A172 (cell line): Measurements from ENCODE around the gene LRRN2. TPM values are rescaled to one million over a fixed set of nuclear protein-coding genes. Genes with fewer than 3 reads are reported as not detected.
"Not testable (repeated sequence)": the region's sequence is repeated elsewhere in the genome, so short reads cannot be mapped to it uniquely, and the experiment has no call there.

Experiments
- DNase-seq: peaks from one replicate; pipeline ENCODE4 v3.0.0-alpha.2; 2015; ENCODE audit warnings: low spot score
- total RNA-seq: library from RNA; depleted of rRNA; stranded (reverse); fragments of >200 nt; shearing (Covaris generic); gene quantifications from 2 replicates; pipeline ENCODE4 v1.2.3, GENCODE V29; 2014

Gene LRRN2
- total RNA-seq, 1 experiment from 2014 or later, result 2.3 TPM

DNA sequence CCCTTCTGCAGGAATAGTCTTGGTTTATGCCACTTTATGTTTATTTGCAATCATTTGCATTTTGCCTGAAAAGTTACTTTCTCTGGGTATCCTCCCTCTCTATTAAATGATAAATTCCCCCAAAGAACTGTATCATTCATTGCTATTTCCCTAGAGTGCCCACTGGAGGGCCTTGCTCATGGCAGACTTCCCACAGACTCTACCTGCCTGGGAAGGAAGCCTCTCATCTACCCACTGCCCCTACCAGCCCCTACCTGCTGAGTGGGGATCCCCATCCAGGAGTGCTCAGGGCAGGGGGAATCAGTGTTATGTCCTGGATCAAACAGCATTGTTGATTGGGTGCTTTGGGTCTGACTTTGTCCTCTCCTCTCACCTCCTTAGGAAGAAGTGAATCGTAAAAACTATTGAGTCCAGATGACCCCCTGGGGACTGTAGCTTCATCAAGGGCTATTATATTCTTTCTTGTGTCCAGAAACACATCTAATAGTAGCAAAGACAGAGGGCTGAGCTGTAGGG, 6.8 kb upstream of the LRRN2 start:
- DNase-seq, result no peak

- DNase-seq, result not testable (repeated sequence)
Observed at GRCh38 chr1:204691328-204691730, 5.8 kb upstream of the LRRN2 start.

DNA sequence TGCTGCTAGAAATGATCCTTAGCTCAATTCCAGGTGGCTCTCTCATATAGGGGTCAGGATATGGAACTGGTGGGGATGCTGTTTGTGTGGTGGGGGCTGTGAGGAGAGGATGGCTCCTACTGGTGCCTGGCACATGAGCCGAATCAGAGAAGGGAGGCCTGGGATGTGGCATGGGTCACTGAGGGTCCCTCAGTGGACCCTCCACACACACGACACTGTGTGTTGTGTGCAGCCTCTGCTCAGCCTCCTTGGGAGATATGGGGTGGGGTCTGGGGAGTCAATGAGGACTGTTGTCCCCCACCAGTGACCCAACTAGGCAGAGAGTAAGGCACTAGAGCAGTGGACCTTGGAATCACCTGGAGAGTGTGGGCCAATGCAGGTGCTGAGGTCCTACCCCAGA, 3.2 kb upstream of the LRRN2 start:
- no peak for DNase-seq

DNA sequence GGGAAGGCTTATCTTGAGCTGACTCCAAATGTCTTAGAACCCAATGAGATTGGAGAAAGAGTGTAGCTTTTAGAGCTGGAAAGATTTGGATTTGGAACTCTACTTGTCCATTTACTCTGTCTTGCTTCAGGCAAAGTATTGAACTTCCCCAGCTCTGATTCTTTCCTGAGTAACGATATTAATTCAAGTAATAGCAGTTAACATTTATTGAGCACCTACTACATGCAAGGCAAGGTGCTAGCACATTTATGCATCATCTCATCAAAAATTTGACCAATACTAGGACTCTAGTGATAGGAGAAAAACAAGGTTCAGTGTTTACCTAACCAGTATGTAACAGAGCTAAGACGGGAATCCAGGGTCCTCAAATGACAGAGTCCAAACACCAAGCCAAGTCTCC, 2.5 kb upstream of the LRRN2 start:
- no peak for DNase-seq

DNA sequence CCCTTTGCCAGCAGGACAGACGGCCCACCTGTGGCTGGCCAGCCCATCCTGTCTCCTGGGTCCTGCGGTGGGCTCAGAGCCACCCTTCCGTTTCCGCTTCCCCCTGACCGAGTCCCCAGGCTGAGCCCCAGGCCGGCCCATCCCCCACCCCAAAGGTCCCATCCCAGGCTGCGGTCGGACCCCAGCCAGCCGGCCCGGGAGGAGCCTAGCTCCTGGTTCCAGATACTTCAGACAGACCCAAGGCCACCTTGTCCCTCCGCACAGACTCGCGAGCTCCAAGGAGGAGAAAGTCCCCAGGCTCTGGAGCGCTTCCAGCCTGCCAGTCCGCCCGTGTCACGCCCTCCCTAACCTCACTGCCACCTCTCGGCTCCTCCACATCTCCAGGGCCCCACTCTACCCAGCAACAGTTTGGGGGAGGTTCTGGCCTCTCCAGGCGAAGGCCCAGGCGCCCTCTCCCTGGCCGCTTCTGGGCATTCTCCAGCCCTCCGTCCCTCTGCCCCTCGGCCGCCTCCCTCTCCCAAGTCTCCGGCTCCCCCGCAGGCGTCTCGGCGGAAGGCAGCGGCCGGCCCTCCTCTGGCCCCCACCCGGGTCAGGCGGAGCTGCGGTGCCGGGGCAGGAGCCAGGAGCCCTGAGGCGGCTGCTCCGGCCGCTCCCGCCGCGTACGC, 835 bp downstream of the LRRN2 start:
- DNase-seq, result peak; percentile 16

DNA sequence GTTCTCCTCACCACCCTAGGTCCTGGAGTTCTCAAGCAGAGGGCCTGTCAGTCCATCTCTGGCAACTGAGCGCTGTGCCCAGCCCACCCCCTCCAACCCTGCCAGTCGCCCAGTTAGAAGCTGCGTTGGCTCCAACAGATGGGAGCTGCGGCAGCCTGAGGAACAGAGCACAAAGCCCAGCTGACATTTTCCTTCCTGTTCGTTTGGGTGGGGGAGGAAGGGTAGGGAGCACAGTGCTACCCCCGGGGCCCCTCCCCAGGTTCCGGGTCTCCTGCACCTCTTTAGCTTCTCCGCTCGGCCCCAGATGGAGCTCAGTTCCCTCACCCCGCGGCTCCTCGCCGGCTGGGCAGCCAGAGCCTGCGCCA, 1.4 kb downstream of the LRRN2 start:
- DNase-seq, result no peak

DNA sequence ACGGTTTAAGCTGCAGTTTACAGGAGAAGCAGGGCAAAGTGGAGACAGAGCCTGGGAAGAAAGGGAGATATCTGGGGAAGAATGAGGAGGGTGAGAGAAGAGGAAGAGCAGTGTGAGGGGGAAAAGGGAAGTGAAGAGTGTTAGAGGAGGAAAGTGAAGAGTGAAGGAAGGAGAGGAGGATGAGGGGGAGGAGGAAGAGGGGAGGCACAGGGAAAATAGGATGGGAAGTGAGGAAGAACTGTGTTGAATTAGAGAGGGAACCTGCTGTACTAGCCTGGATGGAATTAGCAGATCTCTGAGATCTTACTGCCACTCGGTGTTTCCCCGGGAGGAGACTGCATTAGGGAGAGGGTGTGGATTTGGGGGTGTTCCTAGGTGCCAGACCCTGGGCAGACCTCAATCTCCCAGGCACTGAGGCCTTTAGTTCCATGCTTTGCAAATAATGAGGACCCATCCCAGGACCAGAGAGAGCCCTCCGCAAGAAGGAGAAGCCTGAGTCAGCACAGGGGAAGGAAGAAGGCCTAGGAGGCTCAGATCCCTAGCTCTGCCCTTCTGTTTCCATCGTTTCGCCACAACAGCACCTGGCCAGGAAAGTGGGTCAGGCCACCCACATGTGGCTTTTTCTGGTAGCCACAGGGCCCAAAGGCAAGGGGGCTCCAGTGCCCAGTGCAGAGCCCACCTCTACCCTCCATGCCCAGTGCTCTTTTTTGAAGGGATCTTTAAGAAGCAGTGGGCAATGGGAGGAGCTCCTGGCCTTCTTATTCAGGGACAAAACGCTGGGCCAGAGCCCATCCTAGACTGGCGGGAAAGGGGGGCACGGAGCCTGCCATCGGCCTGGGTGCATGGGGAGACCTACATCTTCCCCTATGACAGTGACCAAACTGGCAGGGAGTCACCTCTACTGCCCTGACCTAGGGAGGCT, 2.0 kb downstream of the LRRN2 start:
- no peak for DNase-seq

GRCh38 chr1:204680461-204680860, 5.1 kb downstream of the LRRN2 start:
- DNase-seq, result no peak

GRCh38 chr1:204680051-204680450, 5.5 kb downstream of the LRRN2 start:
- no peak for DNase-seq

GRCh38 chr1:204678721-204679475, 6.6 kb downstream of the LRRN2 start:
- no peak for DNase-seq

DNA sequence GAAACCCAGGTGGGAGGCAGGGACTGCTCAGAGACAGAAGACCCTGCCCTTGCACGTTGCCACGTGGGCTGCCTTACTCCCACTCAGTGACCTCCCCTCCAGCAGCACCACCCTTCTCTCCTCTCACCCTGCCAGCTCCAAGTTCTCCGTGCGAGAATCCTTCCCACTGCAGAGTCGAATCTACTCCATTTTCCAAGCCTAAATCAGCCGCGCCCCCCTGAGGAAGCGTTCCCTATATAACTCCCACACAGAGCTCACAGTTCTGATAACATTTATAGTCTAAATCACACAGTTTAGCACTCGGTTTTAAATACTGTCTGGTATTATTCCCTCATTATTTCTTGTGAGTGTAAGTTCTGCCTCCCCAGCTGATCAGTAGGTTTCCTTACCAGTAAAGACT, 7.7 kb downstream of the LRRN2 start:
- DNase-seq, result no peak

DNA sequence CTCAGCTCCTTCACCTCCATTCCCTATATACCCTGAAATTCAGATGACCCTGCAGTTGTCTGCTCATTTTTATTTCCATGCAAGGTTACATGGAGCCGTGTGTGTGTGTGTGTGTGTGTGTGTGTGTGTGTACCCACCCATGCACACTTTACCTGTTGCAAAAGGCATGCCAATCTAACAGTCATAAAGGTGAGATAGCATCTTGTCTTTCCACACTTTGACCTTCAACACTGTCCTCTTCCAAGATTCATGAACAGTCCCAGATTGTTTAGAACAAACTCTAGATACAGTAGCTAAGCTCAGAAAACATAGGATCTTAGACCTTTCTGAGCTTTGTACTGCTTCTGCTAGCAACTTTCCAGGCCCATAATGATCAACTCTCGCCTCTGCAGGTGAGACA, 9.5 kb downstream of the LRRN2 start:
- DNase-seq, result no peak

DNA sequence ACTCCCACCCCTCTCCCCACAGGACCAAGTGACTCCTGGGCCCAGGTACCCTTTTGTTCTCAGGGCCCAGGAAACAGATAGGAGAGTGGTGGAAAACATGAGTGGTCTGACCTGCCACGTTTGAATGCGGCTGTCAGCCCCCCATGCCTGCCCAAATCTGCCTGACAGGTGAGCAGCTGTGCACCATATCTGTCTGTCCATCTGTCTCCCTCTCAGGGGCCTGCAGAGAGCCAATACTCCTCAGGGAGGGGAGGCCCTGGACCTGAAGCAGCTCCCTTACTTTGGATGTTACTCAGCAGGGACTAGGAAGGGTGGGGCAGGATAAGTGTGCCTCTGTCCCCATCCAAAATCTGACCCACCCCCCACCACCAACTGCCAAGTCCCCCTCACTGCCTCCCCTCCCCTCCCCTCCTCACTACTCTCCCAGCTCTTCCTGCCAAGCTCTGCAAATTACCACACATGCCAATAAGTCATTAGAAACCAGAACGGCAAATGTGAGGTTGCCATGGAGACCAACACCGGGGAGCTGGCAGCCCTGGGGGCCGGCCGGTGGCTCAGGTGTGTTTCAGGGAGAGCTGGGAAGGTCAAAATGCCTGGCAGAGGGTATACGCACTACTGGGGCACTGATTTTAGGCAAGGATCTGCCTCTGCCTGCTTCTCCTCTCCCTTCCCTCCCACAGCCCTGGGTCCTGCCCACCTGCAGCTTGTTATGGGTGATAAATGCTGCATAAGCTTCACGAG, 11.5 kb downstream of the LRRN2 start:
- no peak for DNase-seq

- DNase-seq, result no peak
Observed at GRCh38 chr1:204673209-204673608, 12.3 kb downstream of the LRRN2 start.

DNA sequence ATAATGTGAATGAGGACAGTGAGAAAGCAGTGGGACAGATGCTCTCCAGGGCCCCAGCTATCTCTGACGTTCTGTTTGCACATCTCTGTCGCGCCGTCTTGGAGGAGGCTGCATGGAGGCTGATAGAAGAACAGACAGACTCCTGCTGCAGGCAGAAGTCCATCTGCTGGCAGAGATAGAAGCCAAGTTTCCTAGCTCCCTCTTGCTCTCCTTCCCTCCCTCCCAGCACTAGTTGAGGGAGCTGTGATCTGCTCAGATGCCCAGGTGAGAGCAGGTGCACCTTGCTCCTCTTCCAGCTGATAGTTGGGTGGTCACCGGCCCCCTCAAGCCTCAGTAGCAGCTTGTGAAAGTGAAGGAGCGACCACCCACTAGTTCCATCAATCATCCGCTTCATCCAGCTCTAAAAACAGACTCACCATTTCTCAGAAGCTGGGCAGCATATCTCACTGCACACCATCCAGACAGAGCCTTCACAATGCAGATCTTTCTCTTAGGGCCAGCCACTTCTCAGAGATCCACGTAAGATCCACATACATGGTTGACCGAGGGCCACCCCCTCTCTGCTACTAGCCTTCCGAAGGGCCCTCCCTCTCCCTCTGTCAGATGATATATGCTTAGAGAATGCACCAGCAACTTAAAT, 12.9 kb downstream of the LRRN2 start:
- no peak for DNase-seq

- DNase-seq, result no peak
Observed at GRCh38 chr1:204672069-204672468, 13.5 kb downstream of the LRRN2 start.

GRCh38 chr1:204670152-204670927, 15.2 kb downstream of the LRRN2 start:
- peak; percentile 70 for DNase-seq

- no peak for DNase-seq
Observed at GRCh38 chr1:204669579-204669978, 16.0 kb downstream of the LRRN2 start.

DNA sequence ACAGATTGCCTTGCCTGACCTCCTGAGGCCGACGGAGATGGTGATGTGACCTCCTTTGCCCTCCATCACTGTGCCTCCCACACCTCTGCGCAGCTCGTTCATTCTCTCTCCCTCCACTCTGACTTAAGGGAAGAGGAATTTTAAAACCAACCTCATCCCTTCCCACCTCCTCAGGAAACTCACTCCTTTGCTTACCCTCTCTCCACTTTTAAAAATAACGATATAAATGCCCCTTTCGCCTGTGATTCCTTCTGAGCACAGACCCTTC, 21.2 kb downstream of the LRRN2 start:
- DNase-seq, result no peak

- DNase-seq, result no peak
Observed at GRCh38 chr1:204663644-204664383, 21.7 kb downstream of the LRRN2 start.
